BLaER1 (cell line): ENCODE measurements around the gene NEIL1.
"Not testable (repeated sequence)": the region's sequence is repeated elsewhere in the genome, so short reads cannot be mapped to it uniquely, and the experiment has no call there.

Experiments used
- H3K27ac ChIP-seq: shearing (Covaris generic); formaldehyde crosslinking; 2 replicates; pipeline ENCODE4 v1.8.1; 2022
- H3K27me3 ChIP-seq: shearing (Covaris generic); formaldehyde crosslinking; 2 replicates; pipeline ENCODE4 v1.8.1; 2022
- H3K36me3 ChIP-seq: shearing (Covaris generic); formaldehyde crosslinking; 2 replicates; pipeline ENCODE4 v1.8.1; 2022
- H3K4me1 ChIP-seq: shearing (Covaris generic); formaldehyde crosslinking; 2 replicates; pipeline ENCODE4 v1.8.1; 2022
- H3K4me2 ChIP-seq: shearing (Covaris generic); formaldehyde crosslinking; 2 replicates; pipeline ENCODE4 v1.8.1; 2022
- H3K4me3 ChIP-seq: shearing (Covaris generic); formaldehyde crosslinking; 2 replicates; pipeline ENCODE4 v1.8.1; 2022
- H3K9ac ChIP-seq: shearing (Covaris generic); formaldehyde crosslinking; 2 replicates; pipeline ENCODE4 v1.8.1; 2022
- H3K9me3 ChIP-seq: shearing (Covaris generic); formaldehyde crosslinking; 2 replicates; pipeline ENCODE4 v1.8.1; 2022
- H4K20me1 ChIP-seq: shearing (Covaris generic); formaldehyde crosslinking; 2 replicates; pipeline ENCODE4 v1.8.1; 2022
- Cebpa-rat ChIP-seq: shearing (Covaris generic); IDR thresholded peaks from 2 replicates; pipeline ENCODE4 v1.8.1; 2022

NEIL1 gene, protein sequence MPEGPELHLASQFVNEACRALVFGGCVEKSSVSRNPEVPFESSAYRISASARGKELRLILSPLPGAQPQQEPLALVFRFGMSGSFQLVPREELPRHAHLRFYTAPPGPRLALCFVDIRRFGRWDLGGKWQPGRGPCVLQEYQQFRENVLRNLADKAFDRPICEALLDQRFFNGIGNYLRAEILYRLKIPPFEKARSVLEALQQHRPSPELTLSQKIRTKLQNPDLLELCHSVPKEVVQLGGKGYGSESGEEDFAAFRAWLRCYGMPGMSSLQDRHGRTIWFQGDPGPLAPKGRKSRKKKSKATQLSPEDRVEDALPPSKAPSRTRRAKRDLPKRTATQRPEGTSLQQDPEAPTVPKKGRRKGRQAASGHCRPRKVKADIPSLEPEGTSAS

DNA sequence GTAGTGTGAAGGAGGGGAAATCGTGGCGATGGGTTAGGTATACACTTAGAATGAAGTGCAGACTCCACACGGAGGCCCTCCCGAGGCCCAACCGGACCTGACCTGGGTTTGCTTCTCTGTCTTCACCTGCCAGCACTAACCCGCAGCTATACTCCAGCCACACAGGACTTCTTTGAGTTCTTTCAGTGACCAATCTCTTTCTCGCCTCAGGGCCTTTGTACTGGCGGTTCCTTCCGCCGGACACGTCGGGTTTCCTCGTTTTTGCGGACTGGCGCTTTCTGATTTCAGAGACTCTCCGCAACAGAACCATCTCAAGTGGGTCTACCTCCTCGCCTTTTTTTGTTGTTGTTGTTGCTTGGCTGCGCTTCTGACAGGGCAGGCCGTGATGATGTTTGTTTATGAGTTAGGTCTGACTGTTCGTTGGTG lies at the start of gene NEIL1:
TSS of gene NEIL1 (plus strand) at position 244 of the 426 bp plus-strand sequence. CDS start 1,867 bp downstream, outside the sequence.
- Histone ChIP-seq H3K27me3 (no peaks in the 10 kb centered on the region), H3K9ac (peak within 1 kb of the TSS; percentile 82), H3K9me3 (peaks cover 16% of the 10 kb centered on the region), H3K4me3 (peak within 1 kb of the TSS; percentile 78), H4K20me1 (peaks cover 17% of the 10 kb centered on the region), H3K36me3 (peaks cover 17% of the 10 kb centered on the region; the same call in 1 of the 2 replicates), H3K27ac (peak within 1 kb of the TSS; percentile 88), H3K4me1 (peaks cover 73% of the 10 kb centered on the region), H3K4me2 (peak within 1 kb of the TSS; percentile 90)
- TF ChIP-seq Cebpa-rat, result no peak

DNA sequence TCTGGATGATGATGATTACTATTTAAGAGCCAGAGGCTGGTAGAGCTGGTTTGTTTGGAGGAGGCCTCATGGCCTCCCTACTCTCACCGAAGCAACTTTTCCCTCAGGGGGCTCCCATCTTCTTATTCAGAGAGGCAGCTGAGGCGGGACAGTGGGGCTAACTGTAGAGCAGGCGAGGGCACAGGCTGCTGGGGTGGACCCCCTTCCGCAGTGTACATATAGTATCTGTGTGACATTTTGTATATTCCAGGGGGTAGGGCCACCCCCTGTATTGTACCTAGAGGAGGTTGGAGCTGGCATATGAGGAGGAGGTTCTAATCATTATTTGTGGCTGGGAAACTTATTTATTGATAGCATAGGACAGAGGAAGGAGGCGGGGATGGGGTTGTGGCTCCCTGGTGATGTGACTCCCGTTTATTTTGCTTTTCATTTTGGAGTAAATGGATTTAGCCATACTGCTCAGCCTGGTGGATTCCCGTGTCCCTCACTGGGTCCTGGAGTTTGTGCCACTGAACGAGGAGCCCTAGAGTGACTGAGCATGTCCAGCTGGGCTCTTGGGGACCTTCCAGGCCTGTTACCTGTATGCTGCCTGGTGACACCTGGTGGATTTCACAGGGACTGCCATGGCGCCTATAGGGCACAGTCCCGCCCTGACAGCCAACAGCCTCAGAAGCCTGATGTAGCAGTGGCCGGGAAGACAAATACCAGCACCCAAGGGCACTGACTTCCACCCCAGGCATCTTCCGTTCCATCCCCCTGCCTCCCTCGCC lies 48.1 kb upstream of the NEIL1 start:
- not testable (repeated sequence) for H3K9me3 ChIP-seq, H3K36me3 ChIP-seq, H3K4me2 ChIP-seq, H3K27ac ChIP-seq, H4K20me1 ChIP-seq, H3K4me1 ChIP-seq, H3K27me3 ChIP-seq, H3K4me3 ChIP-seq, H3K9ac ChIP-seq

DNA sequence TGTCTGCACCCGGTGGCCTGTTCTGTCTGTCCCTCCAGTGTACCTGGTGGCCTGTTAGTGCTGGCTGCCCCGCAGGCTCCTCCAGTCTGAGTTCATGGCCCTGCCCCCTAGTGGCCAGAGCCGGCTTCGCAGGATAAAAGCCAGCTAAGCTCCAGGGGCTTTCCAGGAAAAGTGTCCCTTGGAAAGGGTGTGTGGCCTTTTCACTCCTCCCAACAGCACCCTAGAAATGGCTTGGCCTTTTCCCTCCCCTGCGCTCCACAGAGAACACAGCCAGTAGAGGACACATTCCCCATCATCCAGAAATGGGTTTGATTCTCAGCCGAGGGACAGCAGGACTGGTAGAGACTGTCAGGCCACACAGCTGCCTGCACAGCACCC lies 47.5 kb upstream of the NEIL1 start:
- not testable (repeated sequence) for H3K36me3 ChIP-seq, H3K4me2 ChIP-seq, H3K27ac ChIP-seq

GRCh38 chr15:75300026-75300425 lies 46.8 kb upstream of the NEIL1 start:
- H3K36me3 ChIP-seq, H3K9ac ChIP-seq, H3K9me3 ChIP-seq, H3K4me2 ChIP-seq, H3K4me3 ChIP-seq, H3K4me1 ChIP-seq, H3K27me3 ChIP-seq, H4K20me1 ChIP-seq, H3K27ac ChIP-seq: not testable (repeated sequence)

More for the DNA sequence above, 47.5 kb upstream of the NEIL1 start:
- H3K9ac ChIP-seq, H3K4me3 ChIP-seq, H3K4me1 ChIP-seq, H4K20me1 ChIP-seq, H3K9me3 ChIP-seq, H3K27me3 ChIP-seq: not testable (repeated sequence)

DNA sequence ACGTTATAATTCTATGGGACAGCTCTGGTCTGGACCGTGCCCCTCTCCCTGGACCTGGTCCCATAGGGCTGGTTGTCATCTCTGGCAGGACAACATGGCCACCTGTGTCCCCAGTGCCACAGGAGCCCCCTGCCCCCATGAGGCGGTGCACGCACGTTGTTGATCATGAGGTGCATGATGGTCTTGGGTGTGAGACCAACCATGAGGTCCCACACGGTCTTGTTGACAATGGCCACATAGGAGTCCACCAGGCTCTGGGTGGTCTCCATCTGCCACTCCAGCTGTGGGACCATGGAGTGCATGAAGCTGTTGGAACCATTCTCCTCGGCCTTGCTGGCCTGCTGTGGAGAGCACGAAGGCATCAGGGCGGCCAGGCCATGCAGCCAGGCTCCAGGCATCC lies 44.5 kb upstream of the NEIL1 start:
- no peak overlapping the region for H3K27ac ChIP-seq
- no peaks in the 10 kb centered on the region for H3K4me1 ChIP-seq
- H3K4me3 ChIP-seq, result no peak overlapping the region
- H3K9ac ChIP-seq, result no peak overlapping the region
- H4K20me1 ChIP-seq, result no peaks in the 10 kb centered on the region
- no peaks in the 10 kb centered on the region for H3K27me3 ChIP-seq
- H3K36me3 ChIP-seq, result no peaks in the 10 kb centered on the region
- no peaks in the 10 kb centered on the region for H3K9me3 ChIP-seq
- no peak overlapping the region for H3K4me2 ChIP-seq
- TF ChIP-seq Cebpa-rat, result no peak

DNA sequence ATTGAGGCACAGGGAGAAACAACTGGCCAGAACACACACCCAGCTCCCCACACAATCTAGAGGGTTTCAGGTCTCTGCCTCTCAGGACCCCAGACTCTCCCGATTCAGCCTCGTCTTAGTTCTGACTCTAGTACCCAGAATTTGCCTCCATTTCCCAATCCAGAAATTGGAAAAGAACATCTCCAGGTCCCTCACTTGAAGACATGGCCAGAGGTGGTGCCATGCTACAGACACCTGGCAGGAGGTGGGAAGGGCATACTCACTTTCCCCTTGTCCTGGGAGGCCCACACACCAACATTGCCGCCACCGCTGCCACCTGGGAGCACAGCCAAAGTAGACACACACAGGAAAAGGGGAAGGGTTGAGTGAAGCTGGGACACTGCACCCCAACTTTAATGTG lies 44.1 kb upstream of the NEIL1 start:
- not testable (repeated sequence) for H3K4me1 ChIP-seq, H3K4me3 ChIP-seq, H3K4me2 ChIP-seq, H3K9me3 ChIP-seq, H4K20me1 ChIP-seq, H3K27ac ChIP-seq, H3K27me3 ChIP-seq, H3K36me3 ChIP-seq, H3K9ac ChIP-seq

DNA sequence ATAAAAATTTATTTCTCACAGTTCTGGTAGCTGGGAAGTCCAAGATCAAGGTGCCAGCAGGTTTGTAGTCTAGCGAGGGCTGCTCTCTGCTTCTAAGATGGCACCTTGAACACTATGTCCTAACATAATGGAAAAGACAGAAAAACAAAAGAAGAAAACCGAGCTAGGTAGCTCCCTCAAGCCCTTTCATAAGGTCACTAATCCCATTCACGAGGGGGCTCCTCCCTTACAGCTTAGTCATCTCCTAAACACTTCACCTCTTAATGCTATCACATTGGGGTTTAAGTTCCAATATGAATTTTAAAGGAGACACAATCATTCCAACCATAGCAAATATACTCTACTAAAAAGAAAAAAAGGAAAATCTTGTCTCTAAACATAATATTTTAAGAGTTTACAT lies 40.7 kb upstream of the NEIL1 start:
- no peaks in the 10 kb centered on the region for H3K4me1 ChIP-seq
- H4K20me1 ChIP-seq, result no peaks in the 10 kb centered on the region
- H3K4me3 ChIP-seq, result no peak overlapping the region
- no peaks in the 10 kb centered on the region for H3K36me3 ChIP-seq
- H3K9ac ChIP-seq, result no peak overlapping the region
- no peaks in the 10 kb centered on the region for H3K9me3 ChIP-seq
- no peak overlapping the region for H3K4me2 ChIP-seq
- no peak overlapping the region for H3K27ac ChIP-seq
- no peak for TF ChIP-seq Cebpa-rat
- H3K27me3 ChIP-seq, result no peaks in the 10 kb centered on the region

DNA sequence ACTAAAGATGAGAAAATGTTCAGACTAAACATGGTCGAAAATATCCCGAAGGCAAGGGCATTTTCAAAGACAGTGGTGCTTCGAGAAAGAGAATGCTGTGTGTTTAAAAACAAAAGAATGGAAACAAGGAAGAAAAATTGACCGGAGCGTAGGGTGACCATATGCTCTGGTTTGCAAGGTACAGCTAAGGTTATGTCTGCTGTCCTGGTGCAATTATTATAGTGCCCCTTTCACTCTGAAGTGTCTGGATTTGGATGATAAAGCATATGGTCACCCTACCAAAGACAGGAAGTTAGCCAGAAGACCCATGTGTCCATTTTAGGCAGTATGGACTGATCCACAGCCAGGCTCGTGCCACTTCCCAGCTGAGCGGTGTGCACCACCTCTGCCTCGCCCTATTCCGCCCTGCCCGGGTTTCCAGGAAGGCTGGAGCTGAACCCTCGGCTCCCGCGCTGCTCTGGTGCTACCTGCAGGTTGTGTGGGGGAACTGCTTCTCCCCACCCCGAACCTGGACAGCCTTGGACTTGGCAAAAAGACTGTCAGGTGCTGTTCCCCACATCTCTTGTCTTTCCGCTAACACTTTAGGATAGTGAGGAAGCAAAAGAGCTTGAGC lies 39.0 kb upstream of the NEIL1 start:
- H3K27me3 ChIP-seq, result no peaks in the 10 kb centered on the region
- no peak overlapping the region for H3K27ac ChIP-seq
- peaks cover 2% of the 10 kb centered on the region for H3K4me1 ChIP-seq
- H3K4me2 ChIP-seq, result no peak overlapping the region
- no peaks in the 10 kb centered on the region for H3K36me3 ChIP-seq
- no peak for TF ChIP-seq Cebpa-rat
- H3K4me3 ChIP-seq, result no peak overlapping the region
- no peak overlapping the region for H3K9ac ChIP-seq
- no peaks in the 10 kb centered on the region for H3K9me3 ChIP-seq
- H4K20me1 ChIP-seq, result no peaks in the 10 kb centered on the region

DNA sequence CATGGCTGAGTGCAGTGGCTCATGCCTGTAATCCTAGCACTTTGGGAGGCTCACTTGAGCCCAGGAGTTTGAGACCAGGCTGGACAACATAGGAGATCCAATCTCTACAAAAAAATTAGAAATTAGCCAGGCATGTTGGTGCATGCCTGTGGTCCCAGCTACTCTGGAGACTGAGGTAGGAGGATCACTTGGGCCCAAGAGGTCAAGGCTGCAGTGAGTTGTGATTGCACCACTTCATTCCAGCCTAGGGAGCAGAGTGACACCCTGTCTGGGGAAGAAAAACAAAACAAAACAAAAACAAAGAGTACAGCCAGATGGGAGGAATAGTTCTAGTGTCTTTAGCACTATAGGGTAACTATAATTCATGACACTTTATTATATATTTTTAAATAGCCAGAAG lies 37.1 kb upstream of the NEIL1 start:
- H3K4me3 ChIP-seq, result no peak overlapping the region
- no peak overlapping the region for H3K4me2 ChIP-seq
- H3K4me1 ChIP-seq, result peaks cover 12% of the 10 kb centered on the region
- no peaks in the 10 kb centered on the region for H3K27me3 ChIP-seq
- H3K27ac ChIP-seq, result no peak overlapping the region
- H3K9ac ChIP-seq, result no peak overlapping the region
- no peak for TF ChIP-seq Cebpa-rat
- no peaks in the 10 kb centered on the region for H3K36me3 ChIP-seq
- no peaks in the 10 kb centered on the region for H3K9me3 ChIP-seq
- H4K20me1 ChIP-seq, result no peaks in the 10 kb centered on the region

- H3K4me2 ChIP-seq, result 0 out of 2 replicates have a peak overlapping the region, but pooled peaks have one; percentile 48
Observed at GRCh38 chr15:75312548-75312947, 34.3 kb upstream of the NEIL1 start.

More at GRCh38 chr15:75312548-75312947, 34.3 kb upstream of the NEIL1 start:
- peaks cover 12% of the 10 kb centered on the region for H3K4me1 ChIP-seq
- not testable (repeated sequence) for H3K9me3 ChIP-seq, H3K27ac ChIP-seq, H3K4me3 ChIP-seq, H3K9ac ChIP-seq, H4K20me1 ChIP-seq, H3K36me3 ChIP-seq, H3K27me3 ChIP-seq
